ENCODE measurements around the gene RTN1.

RTN1 gene

DNA sequence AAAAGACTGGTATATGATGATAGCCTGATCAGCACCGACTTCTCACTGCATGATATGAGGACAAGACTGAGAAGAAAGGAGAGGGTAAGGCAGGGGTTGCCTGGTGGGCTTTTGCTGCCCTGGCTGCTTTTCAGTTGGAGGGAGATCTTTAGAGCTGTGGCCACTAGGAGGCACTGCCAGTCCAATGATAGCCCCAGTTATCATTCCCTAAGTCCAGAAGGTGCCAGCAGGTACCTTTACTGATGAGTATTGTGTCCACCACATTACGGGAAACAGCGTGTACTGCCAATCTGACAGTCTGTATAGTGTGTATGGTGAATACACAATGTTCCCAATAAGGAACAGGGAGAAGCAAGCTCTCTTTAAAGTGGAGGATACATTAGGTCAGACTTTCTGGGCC lies 238.2 kb downstream of the RTN1 start:
- Histone ChIP-seq H3K36me3 (replicated peaks; ENCODE audit: insufficient read depth, low read length) (no peaks in the 10 kb centered on the region), H3F3A (ENCODE audit: insufficient read depth, low read length) (no peaks in the 10 kb centered on the region), H3K79me2 (ENCODE audit: low read length) (no peaks in the 10 kb centered on the region), H3K4me2 (ENCODE audit: low read depth, low read length) (no peak overlapping the region), H3K9me3 (replicated peaks; ENCODE audit: insufficient read depth, low read length) (no peaks in the 10 kb centered on the region), H3K27me3 (replicated peaks; ENCODE audit: insufficient read depth, low read length) (no peaks in the 10 kb centered on the region), H3K4me3 (ENCODE audit: low read length) (no peak overlapping the region), H3K9ac (ENCODE audit: low read length) (no peak overlapping the region), H3K9me2 (replicated peaks; ENCODE audit: insufficient read depth, low read length) (no peaks in the 10 kb centered on the region), H4K20me1 (ENCODE audit: insufficient read depth, low read length) (no peaks in the 10 kb centered on the region), H2AFZ (ENCODE audit: low read length) (no peak overlapping the region), H3K27ac (ENCODE audit: low read length) (no peak overlapping the region), H3K4me1 (ENCODE audit: low read length) (no peaks in the 10 kb centered on the region)
- DNase-seq, result no peak
- TF ChIP-seq EZH2 (optimal IDR thresholded peaks at IDR 0.05; ENCODE audit: low read depth, low read length), result no peak
- TF ChIP-seq EZH2phosphoT487 (IDR thresholded peaks at IDR 0.05; ENCODE audit: low read length), result no peak
- TF ChIP-seq, protein P1, sequence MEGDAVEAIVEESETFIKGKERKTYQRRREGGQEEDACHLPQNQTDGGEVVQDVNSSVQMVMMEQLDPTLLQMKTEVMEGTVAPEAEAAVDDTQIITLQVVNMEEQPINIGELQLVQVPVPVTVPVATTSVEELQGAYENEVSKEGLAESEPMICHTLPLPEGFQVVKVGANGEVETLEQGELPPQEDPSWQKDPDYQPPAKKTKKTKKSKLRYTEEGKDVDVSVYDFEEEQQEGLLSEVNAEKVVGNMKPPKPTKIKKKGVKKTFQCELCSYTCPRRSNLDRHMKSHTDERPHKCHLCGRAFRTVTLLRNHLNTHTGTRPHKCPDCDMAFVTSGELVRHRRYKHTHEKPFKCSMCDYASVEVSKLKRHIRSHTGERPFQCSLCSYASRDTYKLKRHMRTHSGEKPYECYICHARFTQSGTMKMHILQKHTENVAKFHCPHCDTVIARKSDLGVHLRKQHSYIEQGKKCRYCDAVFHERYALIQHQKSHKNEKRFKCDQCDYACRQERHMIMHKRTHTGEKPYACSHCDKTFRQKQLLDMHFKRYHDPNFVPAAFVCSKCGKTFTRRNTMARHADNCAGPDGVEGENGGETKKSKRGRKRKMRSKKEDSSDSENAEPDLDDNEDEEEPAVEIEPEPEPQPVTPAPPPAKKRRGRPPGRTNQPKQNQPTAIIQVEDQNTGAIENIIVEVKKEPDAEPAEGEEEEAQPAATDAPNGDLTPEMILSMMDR (IDR thresholded peaks at IDR 0.05; ENCODE audit: low read length), result peak; percentile 43

- Histone ChIP-seq H3K79me2 (ENCODE audit: low read length) (no peaks in the 10 kb centered on the region), H3F3A (ENCODE audit: insufficient read depth, low read length) (no peaks in the 10 kb centered on the region), H3K9me2 (replicated peaks; ENCODE audit: insufficient read depth, low read length) (no peaks in the 10 kb centered on the region), H3K27me3 (replicated peaks; ENCODE audit: insufficient read depth, low read length) (no peaks in the 10 kb centered on the region), H3K27ac (ENCODE audit: low read length) (no peak overlapping the region), H3K9ac (ENCODE audit: low read length) (no peak overlapping the region), H3K36me3 (replicated peaks; ENCODE audit: insufficient read depth, low read length) (no peaks in the 10 kb centered on the region), H2AFZ (ENCODE audit: low read length) (no peak overlapping the region), H4K20me1 (ENCODE audit: insufficient read depth, low read length) (no peaks in the 10 kb centered on the region), H3K9me3 (replicated peaks; ENCODE audit: insufficient read depth, low read length) (no peaks in the 10 kb centered on the region), H3K4me1 (ENCODE audit: low read length) (no peaks in the 10 kb centered on the region), H3K4me3 (ENCODE audit: low read length) (no peak overlapping the region), H3K4me2 (ENCODE audit: low read depth, low read length) (no peak overlapping the region)
- no peak for DNase-seq
- TF ChIP-seq, protein P1 (IDR thresholded peaks at IDR 0.05; ENCODE audit: low read length), result peak; percentile 27
- TF ChIP-seq EZH2 (optimal IDR thresholded peaks at IDR 0.05; ENCODE audit: low read depth, low read length), result no peak
Observed at GRCh38 chr14:59631237-59631636, 239.3 kb downstream of the RTN1 start.

GRCh38 chr14:59630288-59630963 lies 240.2 kb downstream of the RTN1 start:
- no peak for DNase-seq
- Histone ChIP-seq H3K4me2 (ENCODE audit: low read depth, low read length) (peak overlapping the region; percentile 41; the same call in 1 of the 2 replicates), H3K36me3 (replicated peaks; ENCODE audit: insufficient read depth, low read length) (no peaks in the 10 kb centered on the region), H3K9ac (ENCODE audit: low read length) (no peak overlapping the region), H3K4me1 (ENCODE audit: low read length) (no peaks in the 10 kb centered on the region), H3K79me2 (ENCODE audit: low read length) (no peaks in the 10 kb centered on the region), H4K20me1 (ENCODE audit: insufficient read depth, low read length) (no peaks in the 10 kb centered on the region), H3K4me3 (ENCODE audit: low read length) (no peak overlapping the region; the same call in 1 of the 2 replicates), H3K27me3 (replicated peaks; ENCODE audit: insufficient read depth, low read length) (no peaks in the 10 kb centered on the region), H3K27ac (ENCODE audit: low read length) (no peak overlapping the region), H3K9me2 (replicated peaks; ENCODE audit: insufficient read depth, low read length) (no peaks in the 10 kb centered on the region), H2AFZ (ENCODE audit: low read length) (no peak overlapping the region), H3F3A (ENCODE audit: insufficient read depth, low read length) (no peaks in the 10 kb centered on the region), H3K9me3 (replicated peaks; ENCODE audit: insufficient read depth, low read length) (no peaks in the 10 kb centered on the region)
- TF ChIP-seq EZH2 (optimal IDR thresholded peaks at IDR 0.05; ENCODE audit: low read depth, low read length) (no peak), EZH2phosphoT487 (IDR thresholded peaks at IDR 0.05; ENCODE audit: low read length) (no peak)
- TF ChIP-seq, protein P1 (IDR thresholded peaks at IDR 0.05; ENCODE audit: low read length), result no peak

All from MM.1S (cell line).